Fibroblast of upper back skin (primary cell): ENCODE results near the gene CLIC1.
"Not testable (repeated sequence)": the region's sequence is repeated elsewhere in the genome, so short reads cannot be mapped to it uniquely, and the experiment has no call there.

ENCODE experiments used
- DNase-seq: peaks from one replicate; pipeline ENCODE4 v3.0.0-alpha.2; 2013

Gene CLIC1

DNA sequence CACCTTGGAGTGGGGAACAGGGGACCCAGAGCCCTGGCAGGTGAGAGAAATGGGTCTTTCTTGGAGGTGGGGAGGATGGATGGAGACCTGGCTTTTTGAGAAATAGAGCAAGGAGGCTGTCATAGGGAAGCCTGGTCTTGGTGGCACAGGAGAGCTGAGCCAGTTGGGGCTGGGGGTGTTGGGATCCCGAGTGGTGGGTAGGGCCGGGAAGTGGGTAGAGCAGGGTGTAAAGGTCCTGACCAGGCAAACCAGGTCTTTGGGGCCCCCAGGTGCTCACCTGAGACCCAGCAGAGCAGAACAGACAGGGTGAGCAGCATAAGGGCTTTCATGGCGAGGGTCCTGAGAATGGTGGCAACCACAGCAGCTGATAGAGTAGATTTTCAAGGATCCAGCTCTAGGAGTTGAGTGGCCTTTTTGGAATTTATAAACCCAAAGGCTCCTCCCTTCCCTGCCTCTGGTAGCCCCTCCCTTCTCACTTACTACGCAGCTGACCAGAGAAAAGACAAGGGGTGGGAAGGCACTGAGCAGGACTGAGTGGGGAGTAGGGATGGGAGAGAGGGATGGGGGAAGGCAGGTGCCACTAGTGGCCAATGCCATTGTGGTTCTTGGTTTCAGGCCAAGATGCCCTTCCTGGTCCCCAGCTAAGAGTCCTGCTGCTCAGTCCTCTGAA, 14.8 kb downstream of the CLIC1 start, which contains the start of gene LY6G6C:
LY6G6C (minus strand) TSS at position 396 of the 670 bp plus-strand sequence; CDS start at position 329, 67 bp downstream.
- DNase-seq, result no peak

GRCh38 chr6:31720196-31720770, 16.0 kb downstream of the CLIC1 start:
- DNase-seq, result no peak

GRCh38 chr6:31719001-31719400, 17.3 kb downstream of the CLIC1 start:
- no peak for DNase-seq

DNA sequence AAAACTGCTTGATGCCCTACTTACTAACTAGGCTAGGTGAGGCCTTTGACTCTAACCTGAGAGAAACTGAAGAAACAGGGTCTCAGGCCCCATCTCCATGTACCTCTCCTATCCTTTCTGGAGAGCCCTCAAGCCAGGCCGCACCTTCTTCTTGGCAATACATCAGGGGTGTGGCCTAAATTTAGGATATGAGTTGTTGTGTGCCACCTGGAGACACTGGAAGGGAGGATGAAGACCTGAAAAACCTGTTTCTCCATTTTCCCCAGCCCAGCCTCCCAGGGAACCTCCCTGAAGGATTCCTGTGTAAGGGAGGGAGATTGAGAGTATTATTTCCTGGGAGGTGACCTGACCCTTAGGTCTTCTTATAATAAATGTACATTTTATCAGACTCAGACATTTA, 18.1 kb downstream of the CLIC1 start:
- no peak for DNase-seq

DNA sequence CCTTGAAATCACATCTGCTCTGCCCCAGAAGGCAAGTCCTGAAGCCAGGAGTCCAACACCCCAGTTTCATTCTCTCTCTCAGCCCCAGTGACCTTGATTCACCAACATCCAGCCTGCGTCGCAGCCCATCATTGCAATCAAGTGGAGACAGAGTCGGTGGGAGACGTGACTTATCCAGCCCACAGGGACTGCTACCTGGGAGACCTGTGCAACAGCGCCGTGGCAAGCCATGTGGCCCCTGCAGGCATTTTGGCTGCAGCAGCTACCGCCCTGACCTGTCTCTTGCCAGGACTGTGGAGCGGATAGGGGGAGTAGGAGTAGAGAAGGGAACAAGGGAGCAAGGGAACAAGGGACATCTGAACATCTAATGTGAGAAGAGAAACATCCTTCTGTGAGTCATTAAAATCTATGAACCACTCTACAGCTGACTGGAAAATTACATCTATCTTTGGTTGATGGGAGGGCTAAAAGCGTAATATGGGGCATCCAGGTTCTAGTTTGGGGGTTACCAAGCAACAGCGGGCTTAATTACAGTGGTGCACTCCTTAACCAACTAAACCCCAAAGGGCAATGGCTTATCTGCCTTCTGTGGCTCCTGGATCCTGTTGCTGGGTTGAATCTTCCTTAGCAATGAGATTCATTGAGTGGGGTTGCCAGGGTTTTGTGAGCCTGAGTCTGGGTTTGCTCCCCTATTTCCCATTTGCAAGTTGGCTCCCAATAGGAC, 18.7 kb downstream of the CLIC1 start:
- DNase-seq, result no peak

DNA sequence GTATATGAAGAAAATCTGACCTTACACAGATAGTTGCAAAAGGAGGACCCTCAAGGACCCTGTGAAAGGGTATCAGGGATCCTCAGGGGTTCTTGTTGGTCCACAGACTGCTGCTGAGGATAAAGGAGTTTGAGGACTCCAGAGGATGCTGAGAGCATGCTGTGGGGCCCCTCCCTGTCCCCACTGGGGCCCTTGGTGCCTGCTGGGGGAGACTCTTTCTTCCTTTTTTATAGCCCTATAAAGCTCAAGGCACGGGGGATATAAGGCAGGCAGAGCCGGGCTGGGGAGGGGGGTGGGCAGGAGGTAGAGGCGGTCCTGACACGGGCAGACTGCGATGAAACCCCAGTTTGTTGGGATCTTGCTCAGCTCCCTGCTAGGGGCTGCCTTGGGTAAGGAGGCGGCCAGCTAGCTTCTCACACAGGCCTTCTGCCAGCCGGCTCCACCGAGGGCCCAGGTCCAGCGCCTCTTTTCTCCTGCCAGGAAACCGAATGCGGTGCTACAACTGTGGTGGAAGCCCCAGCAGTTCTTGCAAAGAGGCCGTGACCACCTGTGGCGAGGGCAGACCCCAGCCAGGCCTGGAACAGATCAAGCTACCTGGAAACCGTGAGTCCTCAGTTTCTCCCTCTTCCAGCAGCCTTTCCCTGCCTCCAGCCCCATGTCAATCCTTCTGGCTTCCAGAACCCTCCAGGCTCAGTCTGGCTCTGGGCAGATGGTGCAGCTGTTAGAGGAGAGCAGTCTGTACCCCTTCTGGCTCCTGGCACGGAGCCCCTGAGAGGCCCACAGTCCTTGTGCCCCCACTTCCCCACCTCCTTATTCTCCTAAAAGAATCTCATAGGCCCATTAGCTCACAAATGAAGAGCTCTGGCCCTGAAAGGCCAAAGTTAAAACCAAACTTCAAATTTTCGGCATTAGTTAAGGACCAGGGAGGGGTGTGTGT, 21.0 kb downstream of the CLIC1 start, which contains the start of gene LY6G6D:
LY6G6D (plus strand) TSS at position 327 of the 937 bp plus-strand sequence; CDS start at position 335, 8 bp downstream.
- DNase-seq, result no peak

DNA sequence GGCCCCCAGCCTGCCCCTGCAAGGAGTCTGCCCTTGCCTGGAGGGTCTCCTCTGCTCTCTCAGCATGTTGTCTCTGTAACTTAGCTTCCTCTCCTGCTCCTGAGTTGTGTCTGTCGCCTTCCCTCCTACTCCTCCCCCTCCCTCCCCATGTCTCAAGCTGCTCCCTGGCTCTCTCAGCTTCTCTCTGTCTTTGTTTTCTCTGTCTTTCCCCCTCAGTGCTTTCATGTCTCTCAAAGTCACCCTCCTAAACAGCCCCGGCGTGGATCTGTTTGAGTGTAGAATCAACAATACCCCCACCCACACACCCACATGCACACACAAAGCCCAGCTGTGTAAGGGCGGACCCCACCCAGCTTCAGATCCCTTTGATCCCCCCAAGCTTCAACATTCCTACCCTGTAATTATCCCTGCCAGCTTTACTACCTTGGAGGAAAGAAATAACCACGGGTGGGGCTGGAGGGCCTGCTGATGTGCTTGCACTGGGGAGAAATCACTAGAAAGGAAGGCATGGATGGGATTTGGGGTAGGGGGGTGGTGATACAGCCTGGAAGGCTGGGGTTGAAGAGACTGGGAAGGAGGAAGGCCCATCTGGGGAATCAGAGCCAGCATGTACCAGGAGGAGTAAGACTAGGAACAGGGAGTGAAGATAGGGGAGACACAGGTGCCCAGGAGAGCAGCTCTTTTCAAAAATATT, 22.2 kb downstream of the CLIC1 start:
- DNase-seq, result no peak

DNA sequence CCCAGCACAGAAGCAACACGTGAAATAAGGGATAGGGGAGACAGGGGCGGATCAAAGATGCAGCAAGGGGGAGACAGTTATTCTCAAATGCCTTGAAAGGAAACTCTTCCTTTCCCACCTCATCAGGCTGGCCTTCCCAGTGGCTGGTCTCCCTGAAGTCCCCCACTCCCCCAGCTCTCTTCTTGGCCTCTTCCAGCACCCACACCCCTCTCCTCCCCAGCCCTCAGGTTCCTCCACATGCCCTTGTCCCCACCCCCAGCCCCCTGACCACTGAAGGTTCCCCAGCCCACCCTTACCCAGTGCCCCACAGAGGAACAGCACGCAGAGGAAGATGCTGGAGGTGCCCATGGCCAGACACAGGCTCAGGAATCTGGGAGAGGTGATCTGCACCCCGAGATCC, 22.9 kb downstream of the CLIC1 start:
- no peak for DNase-seq

DNA sequence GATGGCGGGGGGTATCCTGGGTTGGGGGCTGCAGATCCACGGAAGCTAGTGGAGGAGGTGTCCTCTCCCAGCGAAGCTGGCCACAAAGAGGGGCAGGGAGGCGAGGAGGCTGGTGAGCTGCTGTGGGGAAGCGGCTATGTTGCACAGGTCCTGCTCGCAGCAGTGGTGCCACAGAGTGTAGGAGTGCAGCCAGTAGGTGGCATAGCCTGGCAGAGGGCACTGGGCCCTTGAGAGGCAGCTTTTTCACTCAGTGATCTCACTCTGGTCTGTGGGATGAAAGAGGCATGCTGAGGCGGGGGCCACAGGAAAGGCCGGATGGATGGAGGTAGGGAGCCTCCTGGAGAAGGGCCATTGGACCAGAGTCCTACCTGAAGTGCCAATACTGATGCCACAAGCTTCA, 24.0 kb downstream of the CLIC1 start:
- DNase-seq, result no peak

DNA sequence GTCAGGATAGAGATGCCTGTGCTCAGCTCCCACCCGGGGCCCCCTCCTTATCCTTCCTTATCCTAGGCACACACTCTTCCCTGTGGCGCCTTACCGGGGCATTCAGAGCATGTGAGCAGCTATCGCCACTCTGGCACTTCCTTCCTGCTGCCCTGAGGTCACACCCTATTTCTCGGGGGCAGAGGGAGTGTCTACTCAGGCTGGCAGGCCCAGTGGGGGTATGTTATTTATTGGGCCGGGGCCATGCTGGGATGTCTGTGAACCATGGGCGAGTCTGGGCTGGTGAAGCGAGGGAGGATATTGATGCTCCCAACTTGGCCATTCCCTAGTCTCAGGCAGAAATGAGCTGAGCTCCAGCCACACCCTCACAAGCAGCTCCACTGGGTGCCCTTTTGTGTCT, 25.1 kb downstream of the CLIC1 start:
- no peak for DNase-seq

GRCh38 chr6:31710523-31711219, 25.7 kb downstream of the CLIC1 start:
- no peak for DNase-seq

- DNase-seq, result not testable (repeated sequence)
These were observed 27.2 kb downstream of the CLIC1 start for GRCh38 chr6:31709157-31709556.

DNA sequence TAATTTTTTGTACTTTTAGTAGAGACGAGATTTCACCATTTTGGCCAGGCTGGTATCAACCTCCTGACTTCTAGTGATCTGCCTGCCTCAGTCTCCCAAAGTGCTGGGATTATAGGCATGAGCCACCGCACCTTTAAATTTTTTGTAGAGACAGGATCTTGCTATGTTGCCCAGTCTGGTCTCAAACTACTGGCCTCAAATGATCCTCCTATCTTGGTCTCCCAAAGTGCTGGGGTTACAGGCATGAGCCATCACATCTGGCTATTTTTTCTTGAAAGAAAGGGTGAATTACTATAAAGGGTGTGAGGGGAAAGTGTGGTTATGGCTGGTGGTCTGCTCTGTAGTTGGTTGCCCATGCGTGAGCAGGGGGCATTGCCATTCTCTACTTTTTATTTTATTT, 28.1 kb downstream of the CLIC1 start:
- no peak for DNase-seq

GRCh38 chr6:31707701-31708100, 28.6 kb downstream of the CLIC1 start:
- DNase-seq, result no peak

DNA sequence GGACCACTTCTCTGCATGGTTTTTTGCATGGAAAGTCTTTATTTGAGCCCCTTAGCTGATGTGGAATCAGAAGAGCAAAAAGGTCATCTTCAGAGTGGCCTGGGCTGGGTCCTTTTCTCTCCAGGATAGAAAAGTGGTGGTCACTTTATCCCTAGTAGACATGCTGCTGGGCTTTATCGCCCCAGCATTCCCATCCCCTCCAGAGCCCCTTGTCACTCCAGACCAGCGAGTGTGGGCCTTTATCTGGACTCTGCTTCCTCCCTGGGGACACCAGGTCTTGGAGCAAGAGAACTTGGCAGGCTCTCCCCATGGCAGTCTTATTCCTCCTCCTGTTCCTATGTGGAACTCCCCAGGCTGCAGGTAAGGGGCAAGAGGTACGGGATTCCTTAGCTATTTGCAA, 29.7 kb downstream of the CLIC1 start, which contains the start of gene LY6G6F:
LY6G6F (plus strand) TSS at position 268 of the 400 bp plus-strand sequence; CDS start at position 309, 41 bp downstream.
- DNase-seq, result no peak

- DNase-seq, result no peak
These were observed 30.4 kb downstream of the CLIC1 start for GRCh38 chr6:31705931-31706330.

- DNase-seq, result peak; percentile 98
These were observed 33.3 kb downstream of the CLIC1 start, which contains the start of gene ABHD16A for GRCh38 chr6:31702819-31703716. ABHD16A (minus strand) TSS chr6:31703324; CDS start chr6:31703281, 43 bp downstream.

GRCh38 chr6:31702405-31702818, 33.9 kb downstream of the CLIC1 start:
- no peak for DNase-seq

GRCh38 chr6:31701666-31702404, 34.5 kb downstream of the CLIC1 start:
- no peak for DNase-seq
